ENCODE measurements around the gene REG3G.

GRCh38 chr2:79013629-79014028 lies 11.9 kb upstream of the REG3G start:
- TF ChIP-seq, protein P1, sequence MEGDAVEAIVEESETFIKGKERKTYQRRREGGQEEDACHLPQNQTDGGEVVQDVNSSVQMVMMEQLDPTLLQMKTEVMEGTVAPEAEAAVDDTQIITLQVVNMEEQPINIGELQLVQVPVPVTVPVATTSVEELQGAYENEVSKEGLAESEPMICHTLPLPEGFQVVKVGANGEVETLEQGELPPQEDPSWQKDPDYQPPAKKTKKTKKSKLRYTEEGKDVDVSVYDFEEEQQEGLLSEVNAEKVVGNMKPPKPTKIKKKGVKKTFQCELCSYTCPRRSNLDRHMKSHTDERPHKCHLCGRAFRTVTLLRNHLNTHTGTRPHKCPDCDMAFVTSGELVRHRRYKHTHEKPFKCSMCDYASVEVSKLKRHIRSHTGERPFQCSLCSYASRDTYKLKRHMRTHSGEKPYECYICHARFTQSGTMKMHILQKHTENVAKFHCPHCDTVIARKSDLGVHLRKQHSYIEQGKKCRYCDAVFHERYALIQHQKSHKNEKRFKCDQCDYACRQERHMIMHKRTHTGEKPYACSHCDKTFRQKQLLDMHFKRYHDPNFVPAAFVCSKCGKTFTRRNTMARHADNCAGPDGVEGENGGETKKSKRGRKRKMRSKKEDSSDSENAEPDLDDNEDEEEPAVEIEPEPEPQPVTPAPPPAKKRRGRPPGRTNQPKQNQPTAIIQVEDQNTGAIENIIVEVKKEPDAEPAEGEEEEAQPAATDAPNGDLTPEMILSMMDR (IDR thresholded peaks at IDR 0.05): no peak
- no peak for TF ChIP-seq POLR2A (IDR thresholded peaks at IDR 0.05)
- TF ChIP-seq EP300 (IDR thresholded peaks at IDR 0.05): no peak
